Mononuclear cell (primary cell): ENCODE data around the gene ACOX3. TPM values are rescaled to one million over a fixed set of nuclear protein-coding genes. Genes with fewer than 3 reads are reported as not detected.
"Not testable (repeated sequence)": the region's sequence is repeated elsewhere in the genome, so short reads cannot be mapped to it uniquely, and the experiment has no call there.

Source experiments
- H3K27me3 ChIP-seq: 2 replicates; pipeline ENCODE4 v1.6.0; 2011; ENCODE audit warnings: low read length, control low read depth; ENCODE audit not compliant: insufficient read depth
- H3K4me1 ChIP-seq: 2 replicates; pipeline ENCODE4 v1.5.1; 2011; ENCODE audit warnings: mild to moderate bottlenecking, low read length, control low read depth; ENCODE audit not compliant: insufficient read depth
- H3K4me3 ChIP-seq: 2 replicates; pipeline ENCODE4 v1.5.1; 2011; ENCODE audit warnings: mild to moderate bottlenecking, low read length, moderate library complexity
- H3K9me3 ChIP-seq: 2 replicates; pipeline ENCODE4 v1.5.1; 2011; ENCODE audit warnings: low read depth, mild to moderate bottlenecking, control low read depth, low read length
- total RNA-seq: library from RNA; depleted of rRNA; stranded (reverse); fragments of >200 nt; gene quantifications from one replicate; pipeline ENCODE4 v1.2.3, GENCODE V29; 2012

ACOX3 gene
- total RNA-seq, 1 donor, result 5.1 TPM

- Histone ChIP-seq H3K4me1 (no peaks in the 10 kb centered on the region), H3K27me3 (no peaks in the 10 kb centered on the region)
Measured at GRCh38 chr4:8345946-8346814, 94.3 kb downstream of the ACOX3 start.

GRCh38 chr4:8345053-8345945, 95.2 kb downstream of the ACOX3 start:
- no peak overlapping the region for H3K4me3 ChIP-seq
- H3K27me3 ChIP-seq, result no peaks in the 10 kb centered on the region
- no peaks in the 10 kb centered on the region for H3K9me3 ChIP-seq
- no peaks in the 10 kb centered on the region for H3K4me1 ChIP-seq

More at GRCh38 chr4:8345946-8346814, 94.3 kb downstream of the ACOX3 start:
- Histone ChIP-seq H3K9me3 (no peaks in the 10 kb centered on the region), H3K4me3 (no peak overlapping the region)

GRCh38 chr4:8344377-8344776, 96.1 kb downstream of the ACOX3 start:
- Histone ChIP-seq H3K4me1 (no peaks in the 10 kb centered on the region), H3K4me3 (no peak overlapping the region), H3K9me3 (no peaks in the 10 kb centered on the region), H3K27me3 (no peaks in the 10 kb centered on the region)

GRCh38 chr4:8343967-8344331, 96.6 kb downstream of the ACOX3 start:
- H3K27me3 ChIP-seq, result no peaks in the 10 kb centered on the region
- H3K9me3 ChIP-seq, result no peaks in the 10 kb centered on the region
- no peaks in the 10 kb centered on the region for H3K4me1 ChIP-seq
- H3K4me3 ChIP-seq, result no peak overlapping the region

- H3K27me3 ChIP-seq, result no peaks in the 10 kb centered on the region
- H3K4me1 ChIP-seq, result no peaks in the 10 kb centered on the region
- H3K4me3 ChIP-seq, result no peak overlapping the region
- H3K9me3 ChIP-seq, result no peaks in the 10 kb centered on the region
Measured at GRCh38 chr4:8343262-8343966, 97.1 kb downstream of the ACOX3 start.

- Histone ChIP-seq H3K4me3 (no peak overlapping the region), H3K9me3 (no peaks in the 10 kb centered on the region), H3K27me3 (no peaks in the 10 kb centered on the region), H3K4me1 (no peaks in the 10 kb centered on the region)
Measured at GRCh38 chr4:8342651-8343261, 97.8 kb downstream of the ACOX3 start.

- H3K4me3 ChIP-seq, result no peak overlapping the region
- H3K9me3 ChIP-seq, result no peaks in the 10 kb centered on the region
- no peaks in the 10 kb centered on the region for H3K4me1 ChIP-seq
- H3K27me3 ChIP-seq, result no peaks in the 10 kb centered on the region
Measured at GRCh38 chr4:8341691-8342090, 98.8 kb downstream of the ACOX3 start.

- H3K4me3 ChIP-seq, H3K9me3 ChIP-seq, H3K27me3 ChIP-seq, H3K4me1 ChIP-seq: not testable (repeated sequence)
Measured at GRCh38 chr4:8341281-8341680, 99.2 kb downstream of the ACOX3 start.

GRCh38 chr4:8340781-8341241, 99.7 kb downstream of the ACOX3 start:
- Histone ChIP-seq H3K4me1 (no peaks in the 10 kb centered on the region), H3K9me3 (no peaks in the 10 kb centered on the region), H3K4me3 (no peak overlapping the region), H3K27me3 (no peaks in the 10 kb centered on the region)

- Histone ChIP-seq H3K9me3 (no peaks in the 10 kb centered on the region), H3K4me1 (no peaks in the 10 kb centered on the region), H3K4me3 (no peak overlapping the region), H3K27me3 (no peaks in the 10 kb centered on the region)
Measured at GRCh38 chr4:8338351-8338961, 102.1 kb downstream of the ACOX3 start.

GRCh38 chr4:8336412-8337075, 104.0 kb downstream of the ACOX3 start:
- Histone ChIP-seq H3K4me3 (no peak overlapping the region), H3K27me3 (no peaks in the 10 kb centered on the region), H3K9me3 (no peaks in the 10 kb centered on the region), H3K4me1 (no peaks in the 10 kb centered on the region)

GRCh38 chr4:8335848-8336247, 104.7 kb downstream of the ACOX3 start:
- no peak overlapping the region for H3K4me3 ChIP-seq
- H3K9me3 ChIP-seq, result no peaks in the 10 kb centered on the region
- no peaks in the 10 kb centered on the region for H3K4me1 ChIP-seq
- no peaks in the 10 kb centered on the region for H3K27me3 ChIP-seq

GRCh38 chr4:8334786-8335460, 105.6 kb downstream of the ACOX3 start:
- H3K27me3 ChIP-seq, result no peaks in the 10 kb centered on the region
- no peak overlapping the region for H3K4me3 ChIP-seq
- no peaks in the 10 kb centered on the region for H3K4me1 ChIP-seq
- no peaks in the 10 kb centered on the region for H3K9me3 ChIP-seq
